IPS-NIHi7 (cell line): Measurements from ENCODE around the gene BSCL2.
"Not testable (repeated sequence)": the region's sequence is repeated elsewhere in the genome, so short reads cannot be mapped to it uniquely, and the experiment has no call there.

Source experiments
- DNase-seq: peaks from one replicate; pipeline ENCODE4 v3.0.0; 2012; ENCODE audit warnings: mixed read lengths; ENCODE audit errors: extremely low spot score

BSCL2 gene

DNA sequence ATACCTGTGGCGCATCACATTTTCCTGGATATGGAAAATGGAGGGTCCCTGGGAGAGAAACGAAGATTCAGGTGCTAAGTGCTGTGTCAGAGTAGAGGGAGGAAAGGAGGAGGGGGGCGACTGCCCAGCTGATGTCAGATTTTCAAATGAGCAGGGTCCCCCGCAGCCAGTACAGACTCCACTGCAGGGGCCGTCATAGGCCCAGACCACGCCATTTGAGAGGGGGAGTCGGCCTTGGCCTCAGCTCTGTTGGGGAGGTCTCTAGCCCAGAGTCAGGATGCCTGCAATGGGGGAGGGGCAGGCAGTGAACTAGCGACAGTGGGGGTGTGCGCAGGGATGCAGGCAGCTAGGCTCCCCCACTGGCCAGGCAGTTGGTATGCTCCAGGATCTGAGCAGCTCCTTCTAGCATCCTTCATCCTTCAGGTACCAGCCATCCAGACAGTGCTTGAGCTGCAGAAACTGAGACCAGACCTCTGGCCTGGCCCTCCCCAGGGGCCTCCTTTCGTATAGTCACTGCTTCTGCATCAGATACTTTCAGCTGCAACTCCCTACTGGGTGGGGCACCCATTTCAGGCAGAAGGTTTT is at the start of gene BSCL2, which contains the start of gene GNG3:
TSS of gene BSCL2 (minus strand) at position 148 of the 585 bp plus-strand sequence. CDS start 229 bp downstream, outside the sequence.
TSS of gene GNG3 (plus strand) at position 400 of the 585 bp plus-strand sequence. CDS start 620 bp downstream, outside the sequence.
- DNase-seq: peak; percentile 81

DNA sequence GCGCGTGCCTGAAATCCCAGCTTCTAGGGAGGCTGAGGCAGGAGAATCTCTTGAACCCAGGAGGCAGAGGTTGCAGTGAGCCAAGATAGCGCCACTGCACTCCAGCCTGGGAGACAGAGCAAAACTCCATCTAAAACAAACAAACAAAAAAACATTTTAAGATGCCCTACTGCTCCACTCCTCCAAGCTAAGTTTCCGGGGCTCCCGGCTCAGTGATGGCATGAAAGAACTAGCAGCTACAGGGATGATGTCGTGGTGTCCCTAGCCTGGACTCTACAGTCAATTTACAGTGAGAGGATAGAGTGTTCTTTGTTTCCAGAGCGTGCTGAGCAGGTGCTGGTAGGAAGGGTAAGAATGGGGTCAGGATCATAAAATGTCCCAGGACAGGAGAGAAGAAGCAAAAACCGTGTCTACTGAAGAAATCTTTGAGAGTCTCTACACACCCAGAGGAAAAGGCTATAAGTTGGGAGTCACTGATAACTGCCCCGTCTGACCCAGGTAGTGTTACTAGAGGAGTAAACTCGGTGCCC is 47.9 kb upstream of the BSCL2 start:
- no peak for DNase-seq

DNA sequence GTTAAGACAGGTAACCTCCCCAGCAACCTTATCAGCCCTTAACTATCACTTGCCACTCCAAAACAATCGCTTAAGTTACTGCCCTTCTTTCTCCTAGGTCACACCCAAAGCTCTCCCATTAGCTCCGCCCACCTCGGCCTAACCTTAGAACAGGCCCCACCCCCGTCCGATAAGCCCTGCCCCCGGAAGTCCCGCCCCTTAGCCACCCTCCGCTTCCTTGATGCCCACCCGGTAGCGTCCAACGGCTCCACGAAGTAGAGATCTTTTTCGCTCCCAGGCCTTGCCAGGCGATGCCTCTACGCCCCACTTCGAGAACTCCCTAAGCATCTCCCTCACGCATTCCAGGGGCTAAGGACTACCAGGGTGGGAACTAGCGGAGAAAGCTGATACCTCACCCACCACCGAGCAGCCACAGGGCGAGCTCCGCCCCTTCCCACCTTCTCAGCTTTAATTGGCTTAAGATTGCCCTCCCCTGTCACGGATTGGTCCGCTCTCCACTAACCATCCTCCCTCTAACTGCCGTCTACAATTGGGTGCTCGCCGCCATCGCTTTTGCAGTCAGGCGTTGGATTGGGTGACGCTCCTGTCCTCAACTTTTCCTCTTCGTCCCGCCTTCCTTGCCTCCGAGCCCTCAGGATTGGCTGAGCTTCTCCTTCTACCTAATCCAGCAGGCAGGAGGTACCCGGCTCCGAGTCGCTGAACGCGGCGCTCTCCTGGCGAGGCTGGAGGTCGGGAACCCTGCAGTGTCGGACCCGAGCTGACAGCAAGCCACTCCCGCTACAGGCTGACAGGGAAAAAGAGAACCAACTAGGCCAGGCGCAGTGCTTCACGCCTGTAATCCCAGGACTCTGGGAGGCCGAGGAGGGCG is 46.7 kb upstream of the BSCL2 start, which contains the start of gene ZBTB3:
TSS of gene ZBTB3 (minus strand) at position 425 of the 868 bp plus-strand sequence. CDS start 496 bp downstream, outside the sequence.
- DNase-seq: peak; percentile 93

DNA sequence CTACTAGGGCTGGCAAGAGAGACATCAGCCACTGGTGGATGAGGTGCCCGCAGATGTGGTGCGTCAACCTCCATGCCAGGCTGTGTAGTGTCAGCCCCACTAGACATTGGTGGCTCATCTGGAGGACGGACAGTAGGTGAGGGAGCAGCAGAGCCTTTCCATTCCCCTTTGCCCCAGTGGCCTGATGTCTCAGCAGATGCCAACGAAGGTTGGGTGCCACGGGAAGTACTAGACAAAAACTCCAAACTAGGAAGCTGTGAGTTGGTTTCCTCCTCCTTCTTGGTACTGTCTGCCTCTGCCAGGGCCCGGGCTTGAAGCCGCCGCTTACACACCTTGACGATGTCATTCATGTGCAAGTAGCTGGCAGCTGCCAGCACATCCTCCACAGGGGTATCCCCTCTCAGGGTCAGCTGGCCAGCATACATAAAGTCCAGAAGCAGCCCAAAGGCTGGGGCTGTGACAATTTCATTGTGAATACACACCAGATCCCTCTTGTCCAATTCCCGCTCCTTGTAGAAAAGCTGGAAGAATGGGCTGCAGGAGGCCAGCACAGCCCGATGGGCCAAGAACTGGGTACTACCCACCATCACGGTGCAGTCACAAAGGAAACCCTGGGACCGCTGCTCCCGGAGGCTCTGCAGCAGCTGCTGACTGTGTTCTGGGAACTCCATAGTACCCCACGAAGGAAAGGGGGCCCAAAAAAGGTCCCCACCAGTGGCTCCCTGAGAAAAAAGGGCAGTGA is 45.9 kb upstream of the BSCL2 start:
- DNase-seq: no peak

DNA sequence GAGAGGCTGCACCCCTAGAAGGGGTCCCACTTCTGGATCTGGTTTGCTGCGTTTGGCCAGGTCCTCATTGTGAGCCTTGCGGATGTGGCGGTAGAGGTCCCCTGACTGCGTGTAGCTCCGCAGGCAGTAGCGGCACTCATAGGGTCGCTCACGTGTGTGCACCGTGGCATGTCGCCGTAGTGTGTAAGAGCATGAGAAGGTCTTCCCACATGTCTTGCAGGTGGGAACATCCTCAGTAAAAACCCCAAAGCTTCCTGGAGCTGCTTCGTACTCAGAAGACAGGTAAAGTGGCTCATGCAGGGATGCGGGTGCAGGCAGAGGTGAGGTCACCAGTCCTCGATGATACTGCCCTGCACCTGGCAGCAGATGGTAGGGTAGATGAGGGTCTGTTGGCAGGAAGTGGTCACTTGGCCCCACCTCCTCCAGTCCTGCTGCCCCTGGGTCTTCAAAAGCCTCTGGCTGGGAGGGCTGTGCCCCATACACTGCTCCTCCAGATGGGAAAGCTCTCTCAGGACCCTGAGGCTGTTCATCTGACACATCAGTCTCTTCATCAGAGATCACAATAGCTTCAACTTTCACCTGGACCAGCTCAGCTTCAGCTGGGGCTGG is 45.1 kb upstream of the BSCL2 start:
- DNase-seq: no peak

DNA sequence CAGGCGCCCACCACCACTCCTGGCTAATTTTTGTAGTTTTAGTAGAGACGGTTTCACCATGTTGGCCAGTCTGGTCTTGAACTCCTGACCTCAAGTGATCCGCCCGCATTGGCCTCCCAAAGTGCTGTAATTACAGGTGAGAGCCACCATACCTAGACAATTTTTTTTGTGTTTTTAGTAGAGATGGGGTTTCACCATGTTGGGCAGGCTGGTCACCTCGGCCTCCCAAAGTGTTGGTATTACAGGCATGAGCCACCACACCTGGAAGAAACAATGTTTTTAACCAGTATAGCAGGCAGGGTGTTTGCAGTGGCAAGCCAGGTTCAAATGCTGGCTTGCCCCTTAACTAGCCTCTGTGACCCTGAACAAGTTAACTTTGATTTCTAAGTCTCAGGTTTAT is 42.7 kb upstream of the BSCL2 start:
- not testable (repeated sequence) for DNase-seq

DNA sequence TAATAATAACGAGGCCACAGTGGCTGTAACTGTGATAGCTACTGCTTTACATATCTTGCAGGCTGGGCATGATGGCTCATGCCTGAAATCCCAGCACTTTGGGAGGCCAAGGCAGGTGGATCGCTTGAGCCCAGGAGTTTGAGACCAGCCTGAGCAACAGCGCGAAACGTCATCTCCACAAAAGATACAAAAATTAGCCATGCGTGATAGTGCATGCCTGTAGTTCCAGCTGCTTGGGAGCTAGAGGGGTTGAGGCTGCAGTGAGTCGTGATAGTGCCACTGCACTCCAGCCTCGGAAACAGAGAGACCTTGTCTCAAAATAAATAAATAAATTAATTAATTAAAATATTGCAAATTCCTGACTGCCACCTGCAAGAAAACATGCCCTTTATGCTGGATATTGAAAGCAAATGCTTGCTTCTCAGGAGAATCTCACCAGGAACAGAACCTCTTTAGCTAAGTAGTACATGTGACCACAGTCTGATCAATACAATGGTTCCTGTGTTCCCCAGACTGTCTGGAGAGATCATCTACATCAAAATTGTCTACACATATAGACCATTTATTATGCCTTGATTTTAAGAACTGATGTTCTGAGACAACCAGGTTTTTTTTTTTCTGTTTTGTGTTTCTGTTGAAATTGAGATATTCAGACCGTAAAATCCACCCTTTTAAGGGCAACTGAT is 40.4 kb upstream of the BSCL2 start:
- no peak for DNase-seq

DNA sequence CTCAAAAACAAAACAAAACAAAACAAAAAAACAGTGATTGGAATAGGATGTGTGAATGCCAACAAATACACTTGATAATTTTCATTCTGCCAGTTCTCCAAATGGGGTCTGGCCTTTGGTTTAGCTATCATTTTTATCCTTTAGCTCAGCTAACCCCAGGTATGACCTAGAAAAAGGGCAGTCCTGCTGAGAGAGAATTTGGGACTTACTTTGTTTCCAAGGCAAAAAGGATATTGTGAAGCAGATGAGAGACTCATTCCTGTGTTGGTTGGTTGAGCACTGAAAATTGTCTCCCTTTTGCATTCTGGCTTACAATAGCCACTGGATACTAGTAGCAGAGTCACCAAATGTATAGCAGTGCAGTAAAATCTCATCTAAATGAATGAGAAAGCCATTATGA is 30.0 kb upstream of the BSCL2 start:
- no peak for DNase-seq

DNA sequence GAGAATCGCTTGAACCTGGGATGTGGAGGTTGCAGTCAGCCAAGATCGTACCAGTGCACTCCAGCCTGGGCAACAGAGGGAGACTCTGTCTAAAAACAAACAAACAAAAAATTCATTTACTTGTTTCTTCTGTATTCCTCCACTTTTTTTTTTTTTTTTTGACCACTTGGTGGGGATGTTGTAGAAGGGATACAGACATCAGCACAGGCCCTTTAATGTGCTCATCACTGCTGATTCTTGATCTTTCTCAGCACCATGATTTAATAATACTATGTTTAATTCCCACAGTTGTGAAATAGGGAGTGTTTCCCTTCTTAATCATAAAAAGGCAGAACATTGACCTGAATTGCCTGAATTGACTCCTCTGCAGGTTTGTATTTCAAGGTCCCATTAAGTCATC is 25.6 kb upstream of the BSCL2 start:
- no peak for DNase-seq

DNA sequence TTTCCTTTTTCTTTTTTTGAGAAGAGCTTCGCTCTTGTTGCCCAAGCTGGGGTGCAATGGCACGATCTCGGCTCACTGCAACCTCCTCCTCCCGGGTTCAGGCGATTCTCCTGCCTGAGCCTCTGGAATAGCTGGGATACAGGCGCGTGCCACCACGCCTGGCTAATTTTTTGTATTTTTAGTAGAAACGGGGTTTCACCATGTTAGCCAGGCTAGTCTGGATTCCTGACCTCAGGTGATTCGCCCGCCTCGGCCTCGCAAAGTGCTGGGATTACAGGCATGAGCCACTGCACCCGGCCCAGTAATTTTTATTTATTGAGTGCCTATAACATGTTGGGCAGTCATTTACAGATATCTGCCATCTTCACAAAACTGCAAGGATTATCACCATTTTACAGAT is 22.9 kb upstream of the BSCL2 start:
- DNase-seq: not testable (repeated sequence)

DNA sequence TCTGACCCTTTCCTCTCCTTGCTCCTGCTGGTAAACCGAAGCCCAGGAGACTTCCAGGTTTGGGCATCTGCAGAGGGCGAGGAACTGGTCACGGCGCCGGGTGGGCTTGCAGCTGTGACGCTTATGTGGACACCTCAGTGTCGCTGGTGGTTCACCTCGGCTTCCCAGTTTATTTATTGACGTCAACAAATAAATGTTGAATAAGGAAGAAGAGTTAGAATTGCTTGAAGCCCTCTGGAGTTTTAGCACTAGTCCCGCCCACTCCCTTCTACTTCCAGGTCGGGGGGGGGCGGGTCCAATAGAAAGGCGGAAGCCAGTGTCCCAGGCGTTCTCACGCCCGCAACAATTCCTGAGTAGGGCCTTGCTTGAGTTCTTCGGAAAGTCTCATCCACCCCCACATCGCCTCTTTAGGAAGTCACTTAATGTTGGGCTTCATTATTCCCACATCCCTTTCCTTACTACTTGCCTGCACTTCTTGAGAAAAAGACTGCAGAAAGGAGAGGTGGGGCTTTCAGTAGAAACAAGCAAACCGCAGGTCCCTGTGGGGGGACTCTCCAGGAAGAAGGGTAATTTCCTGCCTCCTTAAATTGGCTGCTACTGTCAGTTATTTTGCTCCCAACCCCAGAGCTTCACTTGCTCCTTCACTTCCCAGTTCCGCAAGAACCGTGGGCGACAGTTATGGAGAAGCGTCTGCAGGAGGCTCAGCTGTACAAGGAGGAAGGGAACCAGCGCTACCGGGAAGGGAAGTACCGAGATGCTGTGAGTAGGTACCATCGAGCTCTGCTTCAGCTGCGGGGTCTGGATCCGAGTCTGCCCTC is 21.2 kb upstream of the BSCL2 start, which contains the start of gene TTC9C:
TSS of gene TTC9C (plus strand) at position 316 of the 818 bp plus-strand sequence. CDS start at position 679, 363 bp downstream.
- DNase-seq: peak; percentile 82

DNA sequence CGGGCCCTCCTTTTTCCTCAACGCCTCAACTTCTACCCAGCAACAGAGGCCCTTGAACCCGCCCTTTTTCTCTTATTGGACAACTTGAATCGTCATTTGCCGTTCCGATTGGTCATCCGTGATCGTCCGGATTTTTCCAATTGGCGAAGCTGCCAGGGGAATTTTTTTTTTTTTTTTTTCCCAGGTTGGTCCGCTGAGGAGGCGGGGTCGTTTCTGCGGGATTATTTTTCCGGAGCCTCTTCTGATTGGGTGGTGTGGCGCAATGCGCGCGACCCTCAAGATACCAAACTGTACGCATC is 20.6 kb upstream of the BSCL2 start:
- peak; percentile 80 for DNase-seq

DNA sequence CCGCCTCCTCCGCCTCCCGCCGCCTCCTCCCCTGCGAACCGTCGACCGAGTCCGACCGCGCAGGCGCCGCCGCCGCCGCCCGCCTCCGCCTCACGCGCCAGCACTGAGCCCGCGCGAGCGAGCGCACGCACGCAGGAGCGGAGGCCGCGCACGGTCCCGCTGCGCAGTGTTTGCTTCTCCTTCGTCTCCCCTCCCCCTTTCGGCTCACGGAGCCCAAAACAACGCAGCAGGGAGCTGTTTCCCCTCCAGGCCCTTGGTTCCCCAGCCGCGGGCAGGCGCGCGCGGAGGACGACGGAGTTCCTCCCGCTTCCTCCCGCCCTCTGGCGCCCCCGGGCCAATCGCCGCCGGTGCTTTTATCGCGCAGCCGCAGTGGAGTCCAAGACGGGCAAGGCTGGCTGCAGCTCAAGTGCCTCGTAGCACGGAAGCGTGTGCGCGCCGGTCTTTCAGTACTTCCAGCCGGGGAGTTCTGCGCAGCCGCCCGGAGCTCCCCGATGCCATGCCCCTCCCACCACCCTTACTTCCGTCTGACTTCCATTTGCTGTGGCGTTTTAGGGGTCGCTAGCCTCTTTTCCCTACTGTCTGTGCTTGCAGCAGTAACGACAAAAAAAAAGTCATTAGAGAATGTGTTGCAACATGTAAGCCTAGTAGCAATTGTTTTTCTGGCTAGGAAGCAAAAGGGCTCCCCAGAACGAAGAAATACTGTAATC is 20.1 kb upstream of the BSCL2 start, which contains the start of gene HNRNPUL2:
TSS of gene HNRNPUL2 (minus strand) at position 293 of the 707 bp plus-strand sequence. CDS start 301 bp downstream, outside the sequence.
- peak; percentile 95 for DNase-seq

DNA sequence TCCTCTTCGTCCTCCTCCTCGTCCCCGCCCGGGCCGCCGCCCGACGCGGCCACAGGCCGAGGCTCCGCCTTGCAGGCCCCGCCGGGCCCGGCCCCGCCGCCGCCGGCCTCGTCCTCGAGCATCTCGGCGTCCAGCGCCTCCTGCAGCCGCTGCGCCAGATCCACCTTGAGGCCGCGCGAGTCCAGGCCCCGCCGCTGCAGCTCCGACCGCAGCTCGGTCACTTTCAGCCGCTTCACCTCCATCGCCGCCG is 19.6 kb upstream of the BSCL2 start:
- no peak for DNase-seq

DNA sequence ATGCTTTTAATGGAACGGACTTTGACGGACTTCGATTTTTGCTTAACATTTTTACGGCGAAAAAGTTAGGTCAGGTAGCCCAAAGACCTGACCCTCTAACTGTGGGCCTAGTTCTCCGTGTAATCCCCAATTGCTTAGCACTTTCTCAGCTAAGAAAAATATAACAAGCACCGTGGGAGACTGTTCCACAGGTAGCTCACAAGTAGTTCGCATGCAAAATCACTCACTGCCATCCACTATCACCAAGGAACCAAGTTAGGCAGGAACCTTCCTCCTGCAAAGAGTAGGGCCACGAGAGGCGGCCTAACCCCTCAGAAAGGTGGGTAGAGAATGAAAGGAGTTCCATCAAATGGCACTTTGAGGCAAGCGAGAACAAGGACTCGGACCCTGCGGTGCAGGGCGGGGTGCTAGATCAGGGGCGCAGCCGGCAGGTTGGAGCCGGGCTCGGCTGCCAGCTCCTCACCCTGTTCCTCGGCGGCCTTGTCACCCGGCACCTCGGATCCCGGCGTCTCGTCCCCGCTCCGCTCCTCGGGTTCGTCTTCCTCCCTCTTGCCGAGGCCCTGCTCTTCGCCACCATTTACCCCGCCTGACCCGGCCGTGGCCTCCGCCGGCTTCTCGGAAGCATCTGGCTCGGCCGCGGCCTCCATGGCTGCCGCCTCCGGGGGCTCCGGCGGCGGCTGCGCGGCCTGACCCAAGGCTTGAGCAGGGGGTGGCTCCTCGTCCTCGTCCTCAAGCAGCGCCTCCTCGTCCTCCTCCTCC is 19.1 kb upstream of the BSCL2 start:
- DNase-seq: peak; percentile 14

DNA sequence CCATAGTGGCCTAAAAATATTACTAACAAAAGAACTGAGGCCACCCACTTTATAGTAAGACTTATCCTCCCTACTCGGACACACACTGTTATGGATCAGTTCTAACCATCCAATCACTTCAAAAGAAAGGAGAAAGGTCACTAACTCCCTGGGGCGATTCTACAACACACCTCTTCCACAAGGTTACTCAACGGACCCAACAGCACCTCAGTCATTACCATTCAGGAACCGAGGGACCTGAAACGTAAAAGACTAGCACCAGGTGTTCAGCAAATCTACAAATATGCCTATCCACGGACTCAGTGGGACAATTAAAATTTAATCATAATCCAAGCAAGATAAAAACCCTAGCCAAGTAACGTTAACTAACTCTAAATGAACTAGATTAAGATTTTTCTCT is 18.4 kb upstream of the BSCL2 start:
- DNase-seq: no peak

DNA sequence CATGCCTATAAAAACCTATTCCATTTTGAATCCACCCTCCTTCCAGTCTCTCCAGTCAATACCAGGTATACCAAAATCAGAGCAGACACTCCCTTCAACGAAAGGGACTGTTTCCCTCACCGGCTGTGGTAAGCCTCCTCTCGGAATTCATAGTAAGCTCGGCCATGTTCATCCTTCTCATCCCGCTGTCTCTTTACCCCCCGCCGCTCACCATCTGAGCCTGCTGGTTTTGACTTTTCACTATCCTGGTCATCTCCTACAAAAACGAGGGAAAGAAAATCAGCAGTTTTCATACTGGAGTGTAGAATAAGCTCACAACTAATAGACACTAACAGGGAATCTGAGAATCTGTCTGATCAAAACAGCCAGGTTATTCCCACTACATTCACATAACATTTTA is 16.9 kb upstream of the BSCL2 start:
- DNase-seq: no peak

DNA sequence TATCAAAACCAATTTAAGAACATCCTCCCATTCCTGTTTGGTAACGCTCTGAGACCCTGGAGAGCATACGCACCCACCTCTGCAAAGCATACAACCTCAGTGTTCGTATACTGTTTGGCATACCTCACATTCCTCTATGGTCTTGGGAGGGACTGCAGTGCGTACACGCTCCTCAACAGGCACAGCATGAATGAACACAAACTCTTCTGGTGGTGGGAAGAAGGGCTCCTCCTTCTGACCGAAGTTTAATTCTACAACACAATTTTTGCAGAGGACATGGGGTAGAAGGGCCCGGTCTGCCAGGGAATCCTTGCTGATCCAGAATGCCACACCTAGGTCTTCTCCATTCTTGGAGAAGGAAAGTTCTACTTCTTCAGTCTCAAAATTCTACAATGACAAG is 14.8 kb upstream of the BSCL2 start:
- peak; percentile 15 for DNase-seq
